Hippocampal formation (tissue), 2 donors: ENCODE measurements around the gene KRT23.
A peak's percentile ranks its signal among the peaks of the same experiment; 100 is the strongest.
"Not testable (repeated sequence)": the region's sequence is repeated elsewhere in the genome, so short reads cannot be mapped to it uniquely, and the experiment has no call there.

ENCODE experiments used
- DNase-seq, 2 donors: peaks; one replicate each; lab custom pipeline; 2025; lab: John Stamatoyannopoulos, UW

The KRT23 gene

DNA sequence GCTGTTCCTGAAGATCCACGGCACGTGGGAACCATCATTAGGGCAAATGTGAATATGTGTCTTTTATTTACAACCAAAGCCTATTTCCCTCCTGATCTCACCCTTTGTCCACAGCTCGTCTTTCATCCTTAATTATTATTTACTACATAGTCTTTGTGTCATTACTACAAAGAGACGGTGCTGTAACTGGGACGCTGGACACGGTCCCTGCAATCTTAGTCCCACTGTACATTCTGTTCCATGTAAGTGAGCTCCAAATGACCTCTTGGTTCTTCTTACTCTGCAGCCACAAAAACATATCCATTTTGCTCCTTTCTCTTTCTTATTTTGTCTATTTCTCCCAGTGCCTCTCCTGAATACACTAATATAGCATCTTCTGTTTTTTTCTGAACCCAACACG is 12.7 kb upstream of the KRT23 start:
- DNase-seq: no peak

DNA sequence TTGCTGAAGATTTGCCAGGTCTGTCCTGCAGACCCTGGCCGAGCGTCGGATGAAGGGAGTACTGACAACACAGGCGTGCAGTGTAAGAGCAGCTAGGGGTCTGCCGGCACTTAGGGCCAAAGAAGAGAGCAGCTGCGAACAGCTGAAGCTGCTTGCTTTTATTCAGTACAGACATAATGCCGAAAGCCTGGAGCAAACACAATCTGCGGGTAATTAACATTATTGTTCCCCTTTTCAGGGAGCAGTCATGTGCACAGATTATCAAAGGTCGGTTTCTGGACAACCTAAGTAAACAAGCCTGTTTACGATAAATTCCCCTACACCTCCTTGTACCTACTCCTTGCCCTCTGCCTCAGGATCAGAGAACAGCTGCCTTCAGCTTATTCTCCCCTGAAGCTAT is 12.0 kb upstream of the KRT23 start:
- DNase-seq: no peak

DNA sequence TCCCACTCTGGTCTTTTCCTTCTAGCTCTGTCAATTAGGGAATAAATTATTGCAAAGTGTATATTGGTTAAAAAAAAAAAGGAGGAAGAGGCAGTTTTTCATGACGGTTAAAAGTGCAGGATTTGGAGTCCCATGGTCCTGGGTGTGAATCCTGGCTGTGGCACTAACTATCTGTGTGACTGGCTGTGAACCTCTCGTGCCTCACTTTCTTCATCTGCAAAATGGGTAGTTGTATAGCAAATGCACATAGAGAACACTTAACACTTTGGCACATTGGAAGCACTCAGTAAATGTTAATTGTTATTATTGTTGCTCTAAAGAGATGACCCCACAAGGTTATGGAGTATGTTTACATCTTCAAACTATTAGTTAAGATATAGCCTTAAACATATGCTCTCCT is 10.5 kb upstream of the KRT23 start:
- no peak for DNase-seq

DNA sequence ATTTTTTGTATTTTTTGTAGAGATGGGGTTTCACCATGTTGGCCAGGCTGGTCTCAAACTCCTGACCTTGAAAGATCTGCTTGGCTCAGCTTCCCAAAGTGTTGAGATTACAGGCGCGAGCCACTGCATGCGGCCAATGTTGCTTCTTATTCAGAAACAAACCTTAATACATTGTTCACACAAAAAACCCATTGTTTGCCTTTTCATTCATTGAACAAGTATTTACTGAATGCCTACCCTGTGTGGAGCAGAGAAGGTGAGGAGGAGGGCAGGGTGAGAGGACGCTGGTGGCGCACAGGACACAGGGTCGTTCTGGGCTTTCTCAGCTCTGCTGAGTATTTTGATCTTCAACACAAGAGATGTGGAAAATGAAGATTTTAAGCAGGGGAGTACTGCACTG is 8.0 kb upstream of the KRT23 start:
- DNase-seq: no peak

DNA sequence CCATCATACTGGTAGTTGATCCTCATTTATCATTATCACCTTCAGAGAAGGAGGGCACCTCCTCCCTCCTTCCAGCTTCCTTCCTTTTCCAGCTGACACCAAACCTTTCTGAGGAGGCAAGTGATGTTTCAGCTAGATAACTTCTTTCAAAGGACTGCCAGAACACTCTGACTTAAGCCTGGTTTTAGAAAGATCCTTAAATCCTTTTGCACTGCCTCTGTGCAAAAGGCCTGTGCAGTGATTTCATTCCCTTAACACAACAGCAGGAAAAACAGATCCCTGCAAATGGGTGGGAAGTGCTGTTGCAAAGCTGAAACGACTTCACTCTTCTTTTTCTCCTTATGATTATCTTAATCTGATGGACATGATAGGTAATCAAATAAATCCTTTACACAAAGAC is 7.1 kb upstream of the KRT23 start:
- DNase-seq: no peak

DNA sequence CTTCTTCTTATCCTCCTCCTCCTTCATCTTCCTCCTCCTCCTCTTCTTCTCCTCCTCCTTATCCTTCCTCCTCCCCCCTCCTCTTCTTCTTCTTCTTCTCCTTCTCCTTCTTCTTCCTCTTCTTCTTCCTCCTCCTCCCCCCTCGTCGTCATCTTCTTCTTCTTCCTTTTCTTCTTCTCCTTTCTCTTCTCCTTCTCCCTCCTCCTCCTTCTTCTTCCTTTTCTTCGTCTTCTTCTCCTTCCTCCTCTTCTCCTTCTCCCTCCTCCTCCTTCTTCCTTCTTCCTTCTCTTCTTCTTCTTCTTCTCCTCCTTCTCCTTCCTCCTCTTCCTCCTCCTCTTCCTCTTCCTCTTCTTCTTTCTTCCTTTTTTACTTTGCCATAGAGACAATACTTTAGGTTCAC is 5.1 kb upstream of the KRT23 start:
- no peak for DNase-seq

DNA sequence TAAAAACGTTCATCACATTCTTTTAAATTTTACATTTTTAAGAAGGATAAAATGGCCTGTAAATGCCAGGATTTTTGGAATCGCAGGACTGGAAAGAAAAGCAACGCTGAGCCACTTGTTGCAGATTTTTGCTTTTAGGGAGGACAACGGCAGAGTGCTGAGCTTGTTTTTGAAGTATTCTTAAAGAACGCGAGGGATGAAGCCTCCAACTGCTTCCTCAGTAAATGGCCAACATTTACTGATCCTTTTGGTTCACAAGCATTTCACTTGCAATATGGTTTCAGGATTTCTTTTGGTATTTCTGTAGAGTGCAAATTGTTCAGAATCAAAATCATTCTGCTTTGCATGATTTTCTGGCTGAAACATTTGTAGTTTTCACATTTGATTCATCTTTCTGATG is 2.8 kb upstream of the KRT23 start:
- no peak for DNase-seq

DNA sequence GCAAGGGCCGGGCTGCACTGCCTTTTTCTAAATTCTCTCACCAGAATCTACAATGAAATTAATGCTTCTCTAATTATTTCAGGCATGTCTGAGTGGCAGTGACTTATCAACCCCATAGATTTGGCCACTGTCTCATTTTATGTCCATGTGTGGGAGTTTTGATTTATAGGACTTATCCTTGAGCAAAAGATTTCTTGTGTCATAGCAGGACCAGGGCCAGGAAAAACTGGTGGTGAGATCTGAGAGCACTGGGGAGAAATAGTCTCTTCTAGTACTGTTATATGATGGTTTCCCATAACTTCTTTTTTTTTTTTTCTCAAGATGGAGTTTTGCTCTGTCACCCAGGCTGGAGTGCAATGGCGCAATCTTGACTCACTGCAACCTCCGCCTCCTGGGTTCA is 1.5 kb upstream of the KRT23 start:
- DNase-seq: no peak

DNA sequence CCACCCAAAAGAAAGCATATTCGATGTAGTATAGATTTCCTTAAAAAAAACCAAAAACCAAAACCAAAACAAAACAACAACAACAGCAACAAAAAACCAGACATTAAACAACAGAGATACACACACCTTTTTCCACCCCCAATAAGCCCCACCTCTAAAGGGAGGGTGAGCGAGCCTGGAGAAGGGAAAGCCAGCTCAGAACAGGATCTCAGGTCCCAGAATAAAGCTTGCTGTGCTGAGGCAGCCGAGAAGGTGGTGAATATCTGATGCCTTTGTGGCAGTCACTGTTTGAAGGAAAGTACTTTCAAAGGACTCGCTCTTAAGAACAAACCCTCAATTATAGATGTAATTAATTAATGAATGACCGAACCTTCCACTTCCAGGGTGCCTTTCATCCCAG is 470 bp downstream of the KRT23 start:
- DNase-seq: no peak

DNA sequence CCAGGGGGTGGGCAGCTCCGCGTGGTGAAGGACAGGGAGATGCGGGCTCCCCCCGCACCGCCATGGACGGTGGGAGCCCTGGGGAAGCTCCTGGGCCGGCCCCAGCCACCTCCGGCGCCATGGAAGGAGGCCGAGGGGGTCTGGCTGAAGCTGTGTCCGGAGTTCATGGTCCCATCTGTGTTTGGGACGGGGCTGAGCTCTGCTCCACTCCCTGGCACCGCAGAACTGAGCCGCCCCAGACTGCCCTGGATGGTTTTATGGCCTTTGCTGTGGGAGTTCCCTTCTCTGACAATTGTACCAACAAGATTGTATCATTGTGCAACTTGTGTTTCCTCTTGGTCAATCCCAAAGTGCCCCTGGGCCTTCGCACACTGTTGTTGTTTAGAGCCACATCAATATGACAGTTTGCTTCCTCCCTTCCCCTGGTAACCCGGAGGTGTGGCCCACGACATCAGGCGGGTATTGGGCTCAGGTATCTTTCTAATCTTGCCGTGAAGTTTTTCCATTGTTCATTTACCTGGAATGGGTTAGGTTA is 942 bp downstream of the KRT23 start:
- DNase-seq: no peak

DNA sequence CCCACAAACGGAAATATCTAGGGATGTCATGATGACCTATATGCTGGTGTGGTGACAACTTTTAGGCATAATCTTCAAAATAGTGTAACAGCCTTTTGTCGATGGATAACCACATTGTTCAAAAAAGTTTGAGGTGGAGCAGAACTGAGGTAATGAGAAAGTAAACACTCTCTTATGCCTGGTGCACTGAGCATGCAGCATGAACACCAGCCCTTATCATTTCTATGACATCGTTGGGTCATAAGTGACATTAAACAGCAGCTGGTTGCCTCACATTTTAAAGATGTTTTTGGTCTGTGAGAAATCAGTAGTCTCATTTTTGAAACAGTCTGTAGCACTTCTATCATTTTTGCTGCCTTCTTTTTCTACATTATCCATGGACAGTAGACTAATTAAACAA is 1.8 kb downstream of the KRT23 start:
- no peak for DNase-seq

DNA sequence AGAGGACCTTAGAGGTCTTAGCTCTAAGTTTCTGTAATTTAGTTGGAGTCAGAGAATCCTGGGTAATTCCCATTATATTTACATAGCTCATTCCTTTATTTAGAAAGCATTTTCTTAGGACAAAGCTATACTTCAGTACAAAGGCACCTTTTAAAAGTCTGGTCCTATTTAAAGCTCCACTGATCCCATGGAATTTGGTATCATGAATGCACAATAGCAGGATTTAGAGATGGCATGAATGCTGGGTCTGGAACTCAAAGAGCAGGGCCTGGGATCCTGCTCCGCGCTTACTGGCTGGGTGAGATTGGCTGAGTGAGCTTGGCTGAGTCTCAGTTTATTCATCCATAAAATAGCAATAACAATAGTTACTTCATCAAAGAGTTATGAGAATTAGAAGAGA is 4.8 kb downstream of the KRT23 start:
- DNase-seq: no peak

DNA sequence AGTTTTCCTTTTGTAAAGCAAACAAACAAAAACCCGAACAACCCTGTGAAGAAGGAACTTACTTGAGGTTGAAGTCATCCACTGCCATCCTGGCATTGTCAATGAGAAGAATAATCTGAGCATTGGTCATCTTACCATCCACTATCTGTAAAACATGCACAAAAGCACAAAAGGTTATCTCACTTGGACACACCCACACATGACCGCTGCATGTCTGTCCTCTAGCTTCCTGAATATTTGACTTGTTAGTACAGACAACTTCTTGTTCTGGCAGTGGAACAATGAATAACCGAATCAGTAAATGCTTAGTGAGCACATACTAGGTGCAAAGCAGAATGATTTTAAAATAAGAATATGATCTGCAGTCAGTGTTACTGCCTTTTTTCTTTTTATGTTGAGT is 6.1 kb downstream of the KRT23 start:
- DNase-seq: no peak

DNA sequence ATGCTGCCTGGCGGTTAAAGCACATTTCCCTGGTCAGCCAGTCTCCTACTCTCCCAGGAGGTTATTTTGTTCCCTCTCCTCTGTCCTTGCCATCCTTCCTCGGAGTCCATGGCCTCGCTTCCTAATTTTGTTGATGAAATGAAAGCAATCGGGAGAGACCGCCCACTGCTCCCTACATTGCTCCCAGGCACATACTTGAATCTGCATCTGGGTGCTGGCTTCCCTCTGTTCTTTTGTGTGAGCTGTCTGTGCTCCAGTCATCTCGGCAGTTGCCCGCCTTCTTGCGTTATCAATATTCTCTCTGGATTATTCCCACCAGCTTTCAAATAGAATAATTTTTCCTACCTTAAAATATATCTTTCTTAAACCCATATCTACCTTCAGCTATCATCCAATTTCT is 11.1 kb downstream of the KRT23 start:
- no peak for DNase-seq

DNA sequence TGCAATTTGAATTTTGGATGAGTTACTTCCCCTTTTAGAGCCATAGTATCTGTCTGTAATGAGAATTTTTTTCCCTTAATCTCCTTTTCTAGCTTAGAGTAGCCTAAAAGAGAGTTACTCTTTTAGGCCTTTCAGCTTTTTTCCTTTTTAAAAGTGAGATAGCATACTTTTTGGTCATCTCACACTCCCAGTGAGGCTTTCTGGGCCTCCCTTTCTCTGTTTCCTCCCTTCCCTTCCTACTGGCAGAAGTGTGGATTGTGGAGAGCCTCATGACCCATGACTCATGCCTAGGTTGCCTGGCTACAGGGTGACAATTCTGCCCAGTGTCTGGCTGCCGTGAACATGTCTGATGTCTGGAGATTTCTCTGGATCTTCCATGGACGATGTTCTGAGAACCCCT is 15.2 kb downstream of the KRT23 start:
- peak in 1 of 2 donors; percentile 25 for DNase-seq

DNA sequence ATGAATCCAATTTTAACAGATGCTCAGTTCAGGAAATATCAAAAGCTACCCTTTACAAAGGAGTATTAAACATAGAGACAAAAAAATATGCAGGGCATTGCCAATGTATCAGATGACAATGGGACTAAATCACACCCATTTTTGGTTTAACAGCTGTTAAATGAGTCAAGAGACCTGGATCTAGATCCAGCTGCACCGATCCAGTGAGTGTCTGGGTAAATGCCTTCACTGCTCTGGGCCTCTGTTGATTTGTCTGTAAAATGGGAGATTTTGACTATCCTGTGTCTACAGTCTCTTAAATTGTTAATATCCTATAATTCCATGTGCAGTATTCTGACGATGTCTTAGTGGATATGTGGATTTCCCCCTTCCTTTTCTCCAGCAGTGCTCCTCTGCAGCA is 16.4 kb downstream of the KRT23 start:
- DNase-seq: no peak

DNA sequence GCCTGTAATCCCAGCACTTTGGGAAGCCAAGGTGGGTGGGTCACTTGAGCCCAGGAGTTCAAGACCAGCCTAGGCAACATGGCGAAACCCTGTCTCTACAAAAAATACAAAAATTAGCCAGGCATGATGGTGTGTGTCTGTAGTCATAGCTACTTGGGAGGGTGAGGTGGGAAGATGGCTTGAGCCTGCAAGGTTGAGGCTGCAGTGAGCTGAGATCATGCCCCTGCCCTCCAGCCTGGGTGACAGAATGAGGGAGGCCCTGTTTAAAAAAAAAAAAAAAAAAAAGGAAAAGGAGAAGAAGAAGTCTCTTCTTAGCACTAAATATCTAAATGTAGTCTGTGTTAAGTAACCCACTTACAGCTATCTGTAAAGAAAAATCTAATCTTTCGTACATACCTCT is 20.3 kb downstream of the KRT23 start:
- DNase-seq: not testable (repeated sequence)

DNA sequence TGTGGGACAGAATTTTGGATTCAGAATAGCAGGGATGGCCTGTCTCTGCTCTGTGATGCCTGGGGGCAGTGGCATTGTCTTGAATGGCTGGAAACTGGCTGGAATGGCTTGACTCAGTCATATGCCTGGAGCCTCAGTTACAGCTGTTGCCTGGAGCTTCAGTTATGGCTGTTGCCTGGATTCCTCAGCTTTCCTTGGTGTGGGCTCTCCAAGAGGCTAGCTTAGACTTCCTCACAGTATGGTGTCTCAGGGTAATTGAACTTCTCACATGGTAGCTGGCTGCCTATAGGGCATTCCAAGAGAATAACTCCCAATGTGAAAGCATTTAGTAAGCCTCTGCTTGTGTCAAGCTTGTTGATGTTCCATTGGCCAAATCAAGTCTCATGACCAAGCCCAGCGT is 21.1 kb downstream of the KRT23 start:
- DNase-seq: no peak

DNA sequence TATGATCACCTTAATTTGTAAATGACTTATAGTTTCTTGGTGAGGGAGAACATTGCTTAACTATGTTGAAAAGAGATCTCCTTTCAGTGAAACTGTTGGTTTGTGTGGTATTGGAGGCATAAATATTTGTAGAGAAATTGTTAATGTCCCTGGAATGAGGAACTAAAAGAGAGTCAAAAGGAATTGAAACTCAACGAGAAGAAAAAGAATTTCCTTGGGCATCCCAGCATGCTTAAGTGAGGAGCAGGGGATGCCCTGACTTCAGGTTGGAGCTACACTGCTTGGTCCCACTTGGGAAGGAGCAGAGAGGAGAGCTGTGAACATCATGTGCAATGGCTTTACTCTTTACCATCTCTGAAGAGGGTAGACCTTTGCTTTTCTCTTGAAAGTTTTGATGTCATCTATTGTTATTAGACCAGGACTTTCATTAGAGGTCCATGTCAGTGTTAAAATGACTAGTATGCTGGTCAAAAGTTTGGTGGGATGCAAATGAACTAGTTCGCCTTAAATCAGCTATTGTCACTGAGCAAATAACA is 21.7 kb downstream of the KRT23 start:
- DNase-seq: no peak

DNA sequence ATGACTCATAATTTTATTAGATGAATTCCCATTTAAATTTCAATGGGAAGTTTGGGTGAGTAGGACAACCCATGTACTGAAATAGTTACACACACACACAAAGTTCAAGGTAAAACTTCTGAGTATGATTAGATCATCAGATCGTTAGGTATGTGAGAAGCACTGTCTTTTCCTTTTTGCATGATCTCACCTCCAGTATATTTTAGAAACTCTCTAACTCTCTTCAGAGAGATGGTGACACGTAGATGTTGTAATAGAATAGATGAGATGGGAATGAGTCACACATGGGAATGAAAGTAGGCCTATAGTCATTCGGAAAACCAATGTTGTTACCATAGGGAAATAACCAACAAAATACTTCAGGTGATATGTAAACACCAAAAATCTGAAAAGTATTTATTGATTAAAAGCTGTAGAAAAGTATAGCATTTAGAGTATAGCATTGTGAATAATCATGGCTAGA is 22.2 kb downstream of the KRT23 start:
- no peak for DNase-seq

DNA sequence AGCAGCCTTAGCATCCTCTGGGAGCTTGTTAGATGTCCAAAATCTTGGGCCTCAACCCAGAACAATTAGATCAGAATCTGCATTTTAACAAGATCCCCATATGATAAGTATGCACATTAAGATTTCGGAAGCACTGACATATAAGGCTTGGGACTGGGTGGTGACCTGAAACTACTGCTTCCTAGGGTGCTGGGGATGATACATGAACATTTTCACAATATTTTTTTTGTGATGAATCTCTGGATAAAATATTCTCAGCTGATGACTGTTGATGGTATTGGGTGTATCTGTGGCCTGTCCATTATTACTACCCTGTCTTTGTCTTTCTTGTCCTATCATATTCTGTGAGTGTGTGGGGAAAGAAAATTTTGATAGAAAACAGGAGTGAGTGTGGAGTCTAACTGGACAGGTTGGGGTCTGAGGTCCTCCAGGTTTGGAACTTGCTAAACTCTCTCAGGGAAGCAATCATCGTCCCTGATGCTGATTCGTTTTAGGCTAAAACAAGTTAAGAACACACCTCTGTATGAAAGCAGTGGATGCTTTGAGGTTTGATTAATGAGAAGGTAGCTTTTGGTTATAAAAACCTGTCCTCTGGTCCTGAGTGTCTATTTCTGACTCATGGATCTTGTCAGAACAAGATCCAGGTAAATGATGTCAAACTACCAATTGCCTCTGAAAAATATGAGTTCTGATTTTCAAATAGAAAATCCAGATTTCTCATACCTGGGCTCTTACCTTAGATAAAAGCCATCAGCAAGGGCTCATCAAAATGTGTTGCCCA is 23.2 kb downstream of the KRT23 start:
- no peak for DNase-seq

DNA sequence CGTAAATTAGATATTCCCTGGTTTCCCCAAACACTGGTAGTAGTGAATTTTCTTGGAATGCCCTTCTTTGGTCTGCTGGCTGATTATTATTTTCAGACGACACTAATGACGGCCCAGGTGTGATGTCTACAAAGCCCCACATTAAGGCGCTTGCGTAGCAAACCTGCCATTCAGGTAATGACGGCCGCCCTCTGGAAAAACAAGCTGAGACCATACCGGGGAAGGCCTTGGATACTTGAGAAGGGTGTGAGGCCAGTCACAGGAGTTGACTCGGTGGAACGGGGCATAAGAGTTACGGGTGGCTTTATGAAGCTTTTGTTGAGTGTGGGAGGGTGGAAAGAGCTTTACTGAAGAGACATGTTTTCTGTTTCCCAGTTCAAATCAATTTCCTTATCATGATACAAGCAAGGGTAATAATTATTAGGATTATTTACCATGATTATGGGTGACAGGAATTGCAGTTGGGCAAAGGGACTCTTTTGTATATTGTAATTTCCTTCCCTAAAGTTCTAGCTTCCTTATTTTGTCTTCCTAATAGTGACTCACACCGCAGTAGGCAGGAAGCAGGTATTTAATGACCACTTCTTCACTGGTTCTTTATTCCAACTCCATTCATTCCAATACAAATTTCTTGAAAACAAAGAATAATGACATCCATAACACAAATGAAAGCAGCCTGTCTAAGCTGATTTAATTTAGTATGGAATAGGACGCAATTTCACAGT is 24.8 kb downstream of the KRT23 start:
- DNase-seq: no peak

DNA sequence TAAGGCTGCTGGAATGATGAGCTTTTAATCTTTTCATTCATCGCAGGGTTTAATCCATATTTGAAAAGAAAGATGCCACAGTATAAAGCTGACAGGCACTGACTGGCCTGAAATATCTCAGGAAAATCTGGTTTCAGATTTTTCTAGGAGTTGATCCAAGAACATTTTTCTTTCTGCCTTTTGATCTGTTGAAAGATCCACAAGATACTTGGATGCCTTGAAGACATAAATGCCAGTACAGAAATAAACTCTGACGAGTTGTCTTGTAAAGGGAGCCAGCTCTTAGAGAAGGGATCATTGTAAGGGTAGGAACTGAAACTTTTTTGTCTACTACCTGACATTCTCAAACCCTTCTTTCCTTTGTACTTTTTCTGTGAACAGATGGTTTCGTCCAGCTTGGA is 27.0 kb downstream of the KRT23 start:
- peak in 1 of 2 donors; percentile 6 for DNase-seq
